Measurements from ENCODE around the gene TMEM132C.
"Not testable (repeated sequence)": the region's sequence is repeated elsewhere in the genome, so short reads cannot be mapped to it uniquely, and the experiment has no call there.

The TMEM132C gene

GRCh38 chr12:128592220-128592744, 325.3 kb downstream of the TMEM132C start:
- no peak for FAIRE-seq
- DNase-seq (ENCODE audit: extremely low spot score, insufficient read length, low read depth), result no peak

DNA sequence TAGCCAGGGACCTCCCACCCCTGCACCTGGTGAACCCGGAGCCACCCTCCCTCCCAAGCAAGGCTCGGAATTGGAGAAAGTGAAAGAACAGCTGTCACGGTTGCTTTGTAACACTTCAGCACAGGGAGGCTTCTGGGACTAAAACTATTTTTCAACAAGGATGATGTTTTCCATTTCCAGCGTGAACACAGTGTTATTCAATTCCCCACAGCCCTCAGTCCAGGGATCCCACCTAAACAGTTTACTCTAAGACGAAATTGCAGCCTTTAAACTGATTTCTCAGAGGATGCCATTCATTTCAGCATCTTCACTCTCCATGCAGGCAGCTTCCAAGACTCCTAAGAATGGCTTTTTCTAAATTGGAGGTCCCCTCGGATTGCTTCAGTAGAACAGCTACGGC, 327.6 kb downstream of the TMEM132C start:
- no peak for DNase-seq (ENCODE audit: extremely low spot score, insufficient read length, low read depth)
- no peak for FAIRE-seq

DNA sequence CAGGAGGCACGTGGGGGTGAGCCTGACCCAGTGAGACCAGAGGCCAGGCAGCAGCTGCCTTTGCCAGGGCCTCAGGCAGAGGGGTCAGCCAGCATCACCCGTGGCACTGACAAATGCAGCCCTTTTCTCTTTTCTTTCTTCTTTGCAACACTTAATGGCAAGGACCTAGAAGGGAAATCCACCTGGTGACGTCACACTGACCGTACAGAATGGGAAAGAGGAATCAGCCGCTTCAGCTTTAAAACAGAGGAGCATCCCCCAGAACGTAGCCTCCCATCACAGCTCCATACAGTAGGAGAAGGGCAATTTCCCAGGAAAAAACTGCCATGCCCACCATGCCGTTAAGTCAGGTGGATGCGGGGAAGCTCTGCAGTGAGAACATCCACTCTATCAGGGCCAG, 328.6 kb downstream of the TMEM132C start:
- no peak for DNase-seq (ENCODE audit: extremely low spot score, insufficient read length, low read depth)
- FAIRE-seq, result no peak

DNA sequence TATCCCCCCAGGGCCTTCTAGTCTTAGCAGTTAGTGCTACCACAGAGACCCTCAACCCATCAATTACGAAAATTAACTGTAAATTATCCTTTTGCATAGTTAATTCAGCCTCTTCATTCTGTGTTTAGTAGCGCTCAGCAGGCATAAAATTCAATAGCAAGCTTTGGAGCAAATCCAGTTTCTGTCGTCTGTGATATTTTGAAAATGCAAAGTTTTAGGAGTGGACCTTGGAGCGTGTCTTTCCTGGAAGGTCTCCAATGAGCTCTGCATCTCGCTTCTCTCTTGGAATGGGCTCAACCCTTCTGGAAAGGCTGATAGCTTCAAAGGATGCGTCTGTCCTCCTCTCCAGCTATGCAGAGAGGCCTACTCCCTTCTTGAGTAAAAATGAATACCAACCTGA, 333.9 kb downstream of the TMEM132C start:
- FAIRE-seq (no peak), DNase-seq (ENCODE audit: extremely low spot score, insufficient read length, low read depth) (no peak)

DNA sequence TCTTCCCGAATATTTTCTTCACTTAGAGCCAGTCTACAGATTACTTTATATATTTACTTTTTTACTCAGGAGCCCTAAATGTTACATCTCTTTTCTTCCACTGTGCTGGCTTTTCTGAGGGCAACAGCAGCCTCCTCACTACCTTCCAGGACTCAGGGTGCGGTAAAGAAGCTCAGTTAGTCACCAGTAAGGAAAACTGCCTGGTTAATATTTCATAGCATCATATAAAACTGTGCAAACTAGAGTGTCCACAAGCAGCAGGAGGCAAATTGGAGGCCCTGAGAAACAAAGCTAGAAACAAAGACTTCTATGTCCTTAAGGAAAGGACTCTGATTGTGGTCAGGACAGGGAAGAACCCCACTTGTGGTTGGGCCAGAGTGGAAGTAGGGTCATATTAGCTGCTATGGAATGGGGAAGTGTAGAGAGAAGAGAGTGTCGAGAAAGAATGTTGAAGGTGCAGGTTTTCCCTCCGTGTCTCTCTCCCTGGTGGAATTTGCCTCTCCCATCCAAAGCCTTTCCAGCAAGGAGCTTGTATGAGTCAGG, 336.7 kb downstream of the TMEM132C start:
- FAIRE-seq (no peak), DNase-seq (ENCODE audit: extremely low spot score, insufficient read length, low read depth) (no peak)

DNA sequence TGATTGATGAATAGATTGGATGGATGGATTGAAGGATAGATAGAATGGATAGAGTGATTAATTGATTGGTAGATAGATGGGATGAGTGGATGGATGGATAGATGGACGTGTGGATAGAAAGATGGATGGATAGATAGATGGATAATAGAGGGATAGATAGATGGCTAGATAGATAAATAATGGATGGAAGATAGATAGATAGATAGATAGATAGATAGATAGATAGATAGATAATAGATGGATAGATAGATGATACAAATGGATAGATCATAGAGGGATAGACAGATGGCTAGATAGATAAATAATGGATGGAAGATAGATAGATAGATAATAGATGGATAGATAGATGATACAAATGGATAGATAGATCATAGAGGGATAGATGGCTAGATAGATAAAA, 337.2 kb downstream of the TMEM132C start:
- not testable (repeated sequence) for FAIRE-seq; DNase-seq (ENCODE audit: extremely low spot score, insufficient read length, low read depth)

DNA sequence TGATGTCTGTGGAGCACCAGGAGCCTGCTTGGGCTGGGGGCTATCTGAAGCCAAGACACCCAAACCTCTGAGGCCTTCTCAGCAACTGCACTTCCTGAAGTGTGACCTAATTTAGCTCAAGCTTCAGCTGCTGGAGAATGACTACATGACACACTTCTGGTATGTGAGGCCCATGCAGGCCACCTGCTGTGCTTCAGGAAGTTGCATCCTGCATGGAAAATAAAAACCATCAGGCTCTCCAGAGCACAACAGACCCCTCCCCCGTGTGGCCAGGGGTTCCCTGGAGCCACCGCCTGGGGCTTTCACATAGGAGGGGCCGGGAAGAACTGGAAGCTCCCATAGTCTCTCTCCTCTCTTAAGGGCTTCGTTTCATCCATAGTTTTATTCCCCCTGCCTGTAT, 339.1 kb downstream of the TMEM132C start:
- DNase-seq (ENCODE audit: extremely low spot score, insufficient read length, low read depth) (no peak), FAIRE-seq (no peak)

DNA sequence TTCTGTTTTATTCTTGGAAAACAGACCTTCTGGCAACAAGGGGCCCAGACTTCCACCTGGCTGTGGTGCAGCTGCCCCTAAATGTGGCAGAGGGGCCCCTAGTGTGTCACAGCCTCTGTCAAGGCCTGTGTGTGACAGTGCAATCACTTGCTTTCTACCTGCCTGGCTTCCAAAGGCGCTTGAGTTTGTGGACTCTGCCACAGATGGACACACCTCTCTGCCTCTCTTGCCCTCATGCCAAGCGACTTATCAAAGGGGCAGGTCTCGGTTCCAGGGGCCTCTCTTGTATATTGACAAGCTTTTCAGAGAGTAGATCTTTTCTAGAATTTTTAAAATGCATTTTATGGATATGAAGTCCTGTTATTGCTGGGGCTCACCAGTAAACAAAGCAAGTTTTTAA, 339.6 kb downstream of the TMEM132C start:
- DNase-seq (ENCODE audit: extremely low spot score, insufficient read length, low read depth) (no peak), FAIRE-seq (no peak)

DNA sequence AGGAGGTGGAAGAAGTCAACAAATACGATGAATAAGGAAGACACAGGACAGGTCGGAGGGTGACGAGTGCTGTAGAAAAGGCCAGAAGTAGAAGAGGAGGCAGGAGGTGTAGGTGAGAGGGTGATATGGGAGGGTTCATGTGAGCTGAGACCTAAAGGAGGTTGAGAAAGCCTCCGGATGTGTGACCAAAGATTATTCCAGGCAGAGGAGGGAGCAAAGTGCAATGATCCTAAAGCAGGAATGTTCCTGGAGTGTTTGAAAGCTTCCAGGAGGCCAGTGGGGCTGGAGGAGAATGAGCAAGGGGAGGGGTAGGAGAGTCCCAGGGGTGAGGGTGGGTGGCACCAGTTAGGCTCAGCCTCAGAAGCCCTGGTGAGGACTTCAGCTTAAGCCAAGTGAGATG, 340.0 kb downstream of the TMEM132C start:
- FAIRE-seq (no peak), DNase-seq (ENCODE audit: extremely low spot score, insufficient read length, low read depth) (no peak)

- no peak for FAIRE-seq
Observed at GRCh38 chr12:128607641-128608040, 340.7 kb downstream of the TMEM132C start.

DNA sequence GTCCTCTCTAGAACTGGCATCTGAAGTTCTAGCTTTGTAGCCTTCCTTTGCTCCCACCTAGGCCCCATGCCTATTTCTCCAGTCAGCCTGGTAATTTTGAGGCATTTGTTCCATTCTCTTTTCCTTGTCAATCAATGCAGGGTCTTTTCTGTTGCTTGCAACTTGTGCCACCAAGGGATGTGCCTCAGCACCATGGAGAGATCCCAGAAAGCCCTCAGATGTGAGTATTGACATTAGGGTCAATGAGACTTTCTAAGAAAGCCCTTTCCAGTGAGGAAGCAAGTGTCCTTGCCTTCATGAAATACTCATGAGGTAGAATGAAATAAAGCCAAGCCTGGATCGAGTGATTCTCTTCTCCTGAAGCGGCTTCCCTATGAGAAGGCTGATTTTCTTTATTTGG, 342.9 kb downstream of the TMEM132C start:
- DNase-seq (ENCODE audit: extremely low spot score, insufficient read length, low read depth) (no peak), FAIRE-seq (no peak)

More at GRCh38 chr12:128607641-128608040, 340.7 kb downstream of the TMEM132C start:
- DNase-seq (ENCODE audit: extremely low spot score, insufficient read length, low read depth), result no peak

- FAIRE-seq, result no peak
- DNase-seq (ENCODE audit: extremely low spot score, insufficient read length, low read depth), result no peak
Observed at GRCh38 chr12:128611736-128612135, 344.8 kb downstream of the TMEM132C start.

DNA sequence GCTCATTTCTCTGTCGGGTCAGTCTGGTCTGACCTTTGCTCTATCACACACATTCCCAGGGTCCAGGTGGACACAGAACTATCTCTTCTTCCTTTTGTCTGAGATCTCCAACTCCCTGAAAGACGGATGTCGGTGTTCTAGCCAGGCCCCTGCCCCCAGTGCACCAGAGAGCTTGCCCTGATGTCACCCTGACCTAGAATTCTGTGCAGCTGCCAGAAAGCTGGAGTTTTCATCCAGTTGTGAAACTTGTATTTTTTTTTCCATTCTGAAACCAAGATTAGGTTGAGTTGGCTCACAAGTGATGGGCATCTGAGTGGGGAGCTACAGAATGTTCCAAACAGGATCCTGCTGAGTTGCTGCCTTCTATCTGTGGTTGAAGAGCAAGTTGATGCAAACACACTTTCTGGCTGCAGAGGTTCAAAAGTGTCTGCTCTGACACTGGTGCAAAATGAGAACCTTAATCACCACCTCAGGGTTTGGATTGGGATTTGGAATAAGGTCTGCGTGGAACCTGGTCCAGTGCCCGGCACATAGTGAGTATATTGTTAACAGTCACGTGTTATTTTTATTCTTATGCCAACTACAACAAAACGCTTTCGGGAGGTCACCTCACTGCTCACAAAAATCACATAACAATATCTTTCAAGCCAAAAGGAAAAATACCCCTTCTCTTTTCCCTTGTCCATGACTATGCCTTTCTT, 345.3 kb downstream of the TMEM132C start:
- FAIRE-seq (no peak), DNase-seq (ENCODE audit: extremely low spot score, insufficient read length, low read depth) (no peak)

DNA sequence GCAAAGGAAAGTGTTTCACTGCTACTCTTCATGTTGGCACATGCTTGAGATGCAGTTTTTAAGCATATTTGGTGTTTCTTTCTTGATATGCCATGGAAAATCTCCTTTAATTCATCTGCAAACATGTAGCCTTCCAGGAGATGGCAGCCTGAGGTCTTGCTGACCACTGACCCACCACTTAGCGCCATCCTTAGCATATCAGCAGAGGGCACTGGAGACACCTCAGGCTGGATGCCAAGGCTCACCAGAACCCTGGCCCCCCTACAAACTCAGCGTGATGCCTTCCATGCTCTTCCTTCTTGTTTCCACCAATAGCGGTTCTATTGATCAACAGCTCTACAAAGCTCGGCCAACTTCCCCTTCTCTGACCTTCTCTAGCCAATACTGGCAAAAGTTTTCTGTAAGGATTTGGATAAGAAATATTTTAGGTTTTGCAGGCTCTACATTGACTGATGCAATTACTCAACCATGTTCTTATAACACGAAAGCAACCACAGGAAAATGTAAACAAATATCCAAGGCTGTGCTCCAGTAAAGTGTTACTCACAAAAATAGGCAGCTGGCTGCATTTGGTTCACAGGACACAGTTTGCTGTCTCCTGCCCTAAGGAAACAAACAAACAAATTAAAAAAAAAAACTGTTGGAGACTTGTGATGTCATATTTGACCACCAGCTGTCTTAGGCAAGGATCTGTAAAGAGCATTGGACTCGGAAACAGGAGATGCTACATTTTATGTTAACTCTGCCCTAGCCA, 347.0 kb downstream of the TMEM132C start:
- FAIRE-seq (no peak), DNase-seq (ENCODE audit: extremely low spot score, insufficient read length, low read depth) (no peak)

DNA sequence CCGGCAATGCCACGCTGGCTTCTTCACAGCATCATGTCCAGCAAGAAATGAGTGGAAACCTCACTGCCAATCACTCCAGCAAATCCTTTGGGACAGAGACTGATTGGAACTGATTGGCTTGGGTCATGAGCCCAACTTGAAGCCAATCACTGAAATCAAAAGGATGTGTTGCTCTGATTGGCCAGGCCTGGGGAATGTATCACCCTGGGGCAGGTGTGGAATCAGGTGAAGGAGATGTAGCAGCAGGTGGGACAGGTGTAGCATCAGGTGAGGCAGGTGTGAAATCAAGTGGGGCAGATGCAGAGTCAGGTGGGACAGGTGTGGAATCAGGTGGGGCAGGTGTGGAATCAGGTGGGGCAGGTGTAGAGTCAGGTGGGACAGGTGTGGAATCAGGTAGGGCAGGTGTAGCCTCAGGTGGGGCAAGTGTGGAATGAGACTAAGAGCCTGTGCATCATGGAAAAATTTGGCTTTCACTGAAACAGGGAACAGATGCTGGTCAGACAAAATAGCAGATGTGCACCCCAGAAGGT, 350.4 kb downstream of the TMEM132C start:
- FAIRE-seq, result no peak
- no peak for DNase-seq (ENCODE audit: extremely low spot score, insufficient read length, low read depth)

GRCh38 chr12:128619263-128619662, 352.3 kb downstream of the TMEM132C start:
- no peak for FAIRE-seq
- DNase-seq (ENCODE audit: extremely low spot score, insufficient read length, low read depth), result no peak

- FAIRE-seq, result no peak
- no peak for DNase-seq (ENCODE audit: extremely low spot score, insufficient read length, low read depth)
Observed at GRCh38 chr12:128621304-128621703, 354.3 kb downstream of the TMEM132C start.

GRCh38 chr12:128623748-128624147, 356.8 kb downstream of the TMEM132C start:
- DNase-seq (ENCODE audit: extremely low spot score, insufficient read length, low read depth) (no peak), FAIRE-seq (no peak)

GRCh38 chr12:128626808-128627320, 359.9 kb downstream of the TMEM132C start:
- DNase-seq (ENCODE audit: extremely low spot score, insufficient read length, low read depth), result no peak
- no peak for FAIRE-seq

- FAIRE-seq (no peak), DNase-seq (ENCODE audit: extremely low spot score, insufficient read length, low read depth) (no peak)
Observed at GRCh38 chr12:128627659-128628058, 360.7 kb downstream of the TMEM132C start.

DNA sequence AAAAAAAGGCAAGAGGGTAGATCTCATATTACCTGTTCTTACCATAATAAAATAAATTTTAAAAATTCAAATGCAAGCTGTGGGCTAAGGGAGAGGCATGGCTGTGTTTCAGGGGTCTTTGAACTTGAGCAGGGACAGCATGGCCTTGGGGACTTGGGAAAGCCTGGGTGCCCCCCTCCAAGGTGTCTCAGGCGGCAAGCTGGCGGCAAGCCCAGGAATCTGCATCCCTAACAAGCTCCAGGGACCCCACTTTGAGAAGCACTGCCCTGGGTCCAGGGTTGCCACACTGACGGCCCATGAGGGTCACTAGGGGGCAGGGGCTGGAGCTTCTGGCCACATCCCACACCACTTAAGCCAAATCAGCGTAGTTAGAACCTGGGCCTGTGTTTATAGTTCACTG, 363.0 kb downstream of the TMEM132C start:
- DNase-seq (ENCODE audit: extremely low spot score, insufficient read length, low read depth) (no peak), FAIRE-seq (no peak)
